Stomach smooth muscle (tissue), 2 donors: Measurements from ENCODE around the gene RNF150.
"Not testable (repeated sequence)": the region's sequence is repeated elsewhere in the genome, so short reads cannot be mapped to it uniquely, and the experiment has no call there.

ENCODE experiments used
- H3K27ac ChIP-seq: one replicate; pipeline ENCODE4 v1.7.0; 2013; ENCODE audit warnings: mild to moderate bottlenecking, low read length, inconsistent platforms
- H3K27me3 ChIP-seq, 2 donors: one replicate each; pipeline ENCODE4 v1.7.0; 2013; ENCODE audit warnings: low read length in 2 of 2; ENCODE audit not compliant: insufficient read depth in 2 of 2, control insufficient read depth in 1 of 2
- H3K36me3 ChIP-seq, 2 donors: one replicate each; pipeline ENCODE4 v1.7.0; 2013; ENCODE audit warnings: low read length in 2 of 2; ENCODE audit not compliant: control insufficient read depth in 2 of 2, insufficient read depth in 2 of 2
- H3K4me1 ChIP-seq: one replicate; pipeline ENCODE4 v1.7.0; 2013; ENCODE audit warnings: low read length; ENCODE audit not compliant: control insufficient read depth, insufficient read depth
- H3K4me3 ChIP-seq, 2 donors: one replicate each; pipeline ENCODE4 v1.7.0; 2013; ENCODE audit warnings: low read length in 2 of 2
- H3K9ac ChIP-seq, 2 donors: one replicate each; pipeline ENCODE4 v1.7.0; 2013; ENCODE audit warnings: low read length in 2 of 2, mild to moderate bottlenecking in 1 of 2
- H3K9me3 ChIP-seq, 2 donors: one replicate each; pipeline ENCODE4 v1.7.0; 2013; ENCODE audit warnings: low read length in 2 of 2; ENCODE audit not compliant: control insufficient read depth in 2 of 2
- donor health status: healthy.
- donor health status: Pancreatic carcinoma.

Gene RNF150

DNA sequence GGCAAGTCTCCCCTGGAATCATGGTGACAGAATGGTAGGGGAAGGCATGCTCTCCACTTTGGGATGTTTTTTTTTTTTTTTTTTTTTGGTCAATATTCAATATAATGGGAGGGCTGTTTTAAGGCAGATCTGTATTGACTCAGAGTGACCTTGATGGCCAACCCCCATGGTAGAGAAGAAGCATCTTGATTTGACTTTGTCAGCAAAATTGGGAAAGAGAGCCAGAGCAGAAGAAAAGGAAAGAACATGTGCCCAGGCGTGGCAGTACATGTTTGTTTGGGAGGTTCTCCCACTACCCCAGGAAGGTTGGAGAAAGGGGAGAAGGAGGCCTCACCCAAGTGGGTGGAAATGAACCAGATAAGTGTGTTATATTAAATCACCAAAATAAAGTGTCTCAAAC, 314.8 kb downstream of the RNF150 start:
- Histone ChIP-seq H3K9ac (no peak overlapping the region), H3K4me1 (no peaks in the 10 kb centered on the region), H3K27me3 (no peaks in the 10 kb centered on the region)

DNA sequence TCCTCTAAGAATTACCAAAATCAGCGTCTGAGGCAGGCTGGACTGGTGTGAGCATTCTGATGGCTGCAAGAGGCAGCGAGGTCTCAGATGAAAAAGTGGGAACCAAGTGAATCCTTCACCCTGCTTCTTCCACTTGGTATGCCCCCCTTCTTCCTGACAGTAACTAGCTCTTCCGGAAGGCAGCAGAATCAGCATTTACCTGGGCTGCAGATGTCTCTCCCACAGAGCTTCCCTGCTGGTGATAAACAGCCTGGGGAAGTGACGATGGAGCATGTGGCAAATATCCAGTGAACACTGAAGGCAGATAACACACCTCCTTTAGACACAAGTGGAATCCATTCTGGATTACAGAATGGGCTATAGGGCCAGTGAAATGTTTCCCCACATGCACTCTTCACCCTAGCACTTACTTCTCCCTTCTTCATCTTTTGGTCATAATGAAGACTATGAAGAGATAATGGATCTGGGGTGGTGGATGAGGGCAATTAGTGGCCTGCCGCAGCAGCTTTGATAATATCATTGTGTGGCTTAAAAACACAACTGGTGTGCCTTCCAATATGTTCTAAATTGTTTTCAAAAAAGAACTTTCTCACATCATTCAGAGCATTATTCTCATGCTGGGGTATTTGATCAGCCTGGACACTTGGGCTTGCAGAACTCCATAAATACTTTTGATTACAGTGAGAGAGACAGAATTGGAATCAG, 316.3 kb downstream of the RNF150 start:
- H3K9ac ChIP-seq = no peak overlapping the region
- no peaks in the 10 kb centered on the region for H3K27me3 ChIP-seq
- H3K27ac ChIP-seq = no peak overlapping the region
- no peaks in the 10 kb centered on the region for H3K36me3 ChIP-seq
- no peaks in the 10 kb centered on the region for H3K4me1 ChIP-seq
- no peak overlapping the region for H3K4me3 ChIP-seq
- no peaks in the 10 kb centered on the region for H3K9me3 ChIP-seq

More for the DNA sequence above, 314.8 kb downstream of the RNF150 start:
- no peaks in the 10 kb centered on the region for H3K36me3 ChIP-seq
- H3K4me3 ChIP-seq = no peak overlapping the region
- H3K9me3 ChIP-seq = no peaks in the 10 kb centered on the region
- no peak overlapping the region for H3K27ac ChIP-seq

DNA sequence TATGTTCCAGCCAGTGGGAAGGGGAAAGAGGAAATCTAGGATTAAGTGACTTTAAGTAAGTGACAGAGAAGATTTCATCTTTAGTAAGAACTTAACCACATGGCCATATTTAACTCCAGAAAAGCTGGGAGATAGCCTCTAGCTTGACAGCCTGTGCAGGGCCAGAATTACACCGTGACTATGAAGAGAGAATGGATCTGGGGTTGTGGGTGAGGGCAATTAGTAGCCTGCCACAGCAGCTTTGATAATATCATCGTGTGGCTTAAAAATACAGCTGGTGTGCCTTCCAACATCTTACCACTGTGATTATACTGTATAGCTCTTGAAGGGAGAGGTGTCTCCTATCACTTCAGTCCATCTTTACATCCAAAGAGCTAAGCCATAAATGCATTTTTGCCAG, 319.5 kb downstream of the RNF150 start:
- Histone ChIP-seq H3K27ac (no peak overlapping the region), H3K9me3 (no peaks in the 10 kb centered on the region), H3K4me1 (no peaks in the 10 kb centered on the region), H3K4me3 (no peak overlapping the region), H3K36me3 (no peaks in the 10 kb centered on the region), H3K27me3 (no peaks in the 10 kb centered on the region), H3K9ac (no peak overlapping the region)

DNA sequence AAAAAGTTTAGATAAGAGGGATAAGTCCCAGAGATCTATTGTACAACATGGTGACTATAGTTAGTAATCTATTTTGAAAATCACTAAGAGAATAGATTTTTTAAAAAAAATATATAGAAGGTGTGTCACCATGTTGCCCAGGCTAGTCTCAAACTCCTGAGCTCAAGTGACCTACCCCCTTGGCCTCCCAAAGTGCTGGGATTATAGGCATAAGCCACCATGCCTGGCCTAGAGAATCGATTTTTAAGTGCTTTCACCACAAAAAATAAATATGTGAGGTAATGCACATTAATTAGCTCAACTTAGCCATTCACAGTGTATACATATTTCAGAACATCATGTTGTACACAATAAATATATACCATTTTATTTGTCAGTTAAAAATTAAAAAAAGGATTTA, 320.4 kb downstream of the RNF150 start:
- no peak overlapping the region for H3K9ac ChIP-seq
- H3K27ac ChIP-seq = no peak overlapping the region
- no peaks in the 10 kb centered on the region for H3K9me3 ChIP-seq

DNA sequence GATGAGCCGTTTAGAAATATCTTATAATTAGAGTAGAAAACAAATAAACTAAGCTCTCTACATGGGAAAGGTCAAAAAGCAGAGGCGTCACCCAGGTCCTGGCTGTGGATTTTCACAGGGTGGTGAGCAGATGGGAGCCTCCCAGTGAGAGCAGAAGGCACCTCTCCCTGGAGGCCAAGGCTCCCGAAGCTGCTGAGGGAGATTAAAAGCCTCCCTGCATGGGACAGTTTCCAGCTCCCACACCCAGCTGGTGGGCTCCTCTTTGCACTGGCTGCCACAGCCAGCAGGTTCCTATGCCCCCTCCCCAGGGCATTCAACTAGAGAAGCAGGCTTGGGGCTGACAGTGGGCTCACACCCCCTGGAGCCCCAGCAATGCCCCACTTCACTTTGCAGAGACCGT, 321.8 kb downstream of the RNF150 start:
- H3K27me3 ChIP-seq = no peaks in the 10 kb centered on the region
- no peaks in the 10 kb centered on the region for H3K4me1 ChIP-seq
- H3K36me3 ChIP-seq = no peaks in the 10 kb centered on the region
- no peak overlapping the region for H3K4me3 ChIP-seq
- no peaks in the 10 kb centered on the region for H3K9me3 ChIP-seq
- no peak overlapping the region for H3K9ac ChIP-seq
- H3K27ac ChIP-seq = no peak overlapping the region

More for the DNA sequence above, 320.4 kb downstream of the RNF150 start:
- no peak overlapping the region for H3K4me3 ChIP-seq
- no peaks in the 10 kb centered on the region for H3K36me3 ChIP-seq
- no peaks in the 10 kb centered on the region for H3K4me1 ChIP-seq
- H3K27me3 ChIP-seq = no peaks in the 10 kb centered on the region

DNA sequence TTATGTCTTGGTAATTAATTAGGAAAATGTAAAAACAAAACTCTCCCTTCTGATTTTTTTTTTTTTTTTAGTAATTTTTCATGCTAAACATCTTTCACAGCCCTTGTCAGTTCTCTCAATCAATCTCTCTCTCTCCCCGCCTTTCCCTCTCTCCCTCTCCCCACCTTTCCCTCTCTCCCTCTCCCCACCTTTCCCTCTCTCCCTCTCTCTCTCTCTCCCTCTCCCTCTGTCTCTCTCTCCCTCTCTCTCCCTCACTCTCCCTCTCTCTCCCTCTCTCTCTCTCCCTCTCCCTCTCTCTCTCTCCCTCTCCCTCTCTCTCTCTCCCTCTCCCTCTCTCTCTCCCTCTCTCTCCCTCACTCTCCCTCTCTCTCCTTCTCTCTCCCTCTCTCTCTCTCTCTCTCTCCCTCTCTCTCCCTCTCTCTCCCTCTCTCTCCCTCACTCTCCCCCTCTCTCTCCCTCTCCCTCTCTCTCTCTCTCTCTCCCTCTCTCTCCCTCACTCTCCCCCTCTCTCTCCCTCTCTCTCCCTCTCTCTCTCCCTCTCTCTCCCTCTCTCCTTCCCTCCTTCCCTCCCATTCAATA, 322.6 kb downstream of the RNF150 start:
- H3K4me1 ChIP-seq, H3K27me3 ChIP-seq: not testable (repeated sequence)

More for the DNA sequence above, 322.6 kb downstream of the RNF150 start:
- not testable (repeated sequence) for H3K27ac ChIP-seq, H3K4me3 ChIP-seq, H3K36me3 ChIP-seq, H3K9ac ChIP-seq, H3K9me3 ChIP-seq
